Measurements from ENCODE around the gene FBXL17.

The FBXL17 gene

DNA sequence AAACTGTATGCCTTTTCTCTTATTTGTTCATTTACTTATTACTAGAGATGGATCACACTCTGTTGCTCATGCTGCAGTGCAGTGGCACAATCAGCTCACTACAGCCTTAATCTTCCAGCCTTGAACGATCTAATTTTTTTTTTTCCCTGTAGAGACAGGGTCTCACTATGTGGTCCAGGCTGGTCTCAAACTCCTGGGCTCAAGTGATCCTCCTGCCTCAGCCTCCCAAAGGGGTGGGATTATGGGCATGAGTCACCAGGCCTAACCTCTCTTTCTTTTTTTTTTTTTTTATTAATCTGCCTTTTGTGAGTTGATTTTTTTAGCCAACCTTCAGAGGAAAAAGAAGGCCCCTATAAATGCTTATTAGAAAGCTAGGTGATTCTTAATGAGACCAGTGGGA, 303.0 kb downstream of the FBXL17 start:
- DNase-seq, result no peak

DNA sequence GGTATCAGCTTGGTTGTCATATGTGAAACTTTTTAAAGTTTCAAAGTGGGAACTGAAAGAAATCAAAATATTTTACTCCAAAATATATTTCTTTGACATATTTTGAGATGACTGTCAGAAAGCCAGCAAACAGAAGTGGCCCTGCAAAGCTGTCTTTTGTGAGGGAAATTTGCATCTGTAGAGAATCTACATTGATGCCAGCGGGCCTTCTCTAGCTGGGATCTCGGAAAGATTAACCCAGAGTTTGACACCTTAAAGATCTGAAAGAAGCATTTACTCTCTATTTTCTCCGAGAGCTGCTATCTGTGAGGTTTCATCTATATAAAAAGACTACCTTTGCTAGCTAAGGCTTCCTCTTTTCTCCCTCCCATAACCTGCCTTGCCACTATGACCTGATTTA, 303.6 kb downstream of the FBXL17 start:
- DNase-seq, result no peak

DNA sequence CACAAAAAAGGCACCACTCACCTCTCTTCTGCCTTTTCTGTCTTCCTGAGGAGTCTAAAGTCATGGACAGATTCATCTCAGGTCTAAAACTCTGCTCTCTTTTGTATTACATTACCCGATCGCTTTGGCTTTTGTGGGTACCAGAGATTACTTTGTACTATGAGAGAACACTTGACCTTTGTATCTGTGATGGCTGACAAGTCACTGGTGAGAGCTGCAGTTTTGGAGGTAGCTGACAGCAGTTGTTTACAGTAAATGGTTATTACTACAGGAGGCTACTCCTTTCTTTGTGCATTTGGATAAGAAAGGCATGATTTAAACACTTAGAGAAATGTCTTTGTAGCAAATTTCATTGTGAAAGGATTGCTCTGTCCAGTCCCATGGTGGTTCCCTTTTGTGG, 307.3 kb downstream of the FBXL17 start:
- DNase-seq, result no peak

DNA sequence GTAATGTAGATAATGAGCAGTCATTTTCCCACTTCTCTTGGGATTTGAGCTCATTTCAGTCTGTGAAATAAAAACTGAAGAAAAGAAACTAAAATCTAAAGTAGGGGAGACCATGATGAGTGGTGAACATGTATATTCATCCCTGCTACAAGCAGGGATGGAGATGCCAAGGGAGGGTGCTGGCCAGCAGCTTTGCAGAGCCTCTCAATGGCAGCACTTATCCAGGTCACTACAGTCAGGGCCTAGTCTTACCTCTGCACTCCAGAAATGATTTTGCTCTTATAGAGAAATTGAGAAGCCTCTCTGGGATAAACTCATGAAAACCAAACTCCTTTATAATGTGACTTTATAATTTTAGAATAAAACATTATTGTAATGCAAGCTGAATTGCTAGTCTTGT, 317.6 kb downstream of the FBXL17 start:
- DNase-seq, result no peak

DNA sequence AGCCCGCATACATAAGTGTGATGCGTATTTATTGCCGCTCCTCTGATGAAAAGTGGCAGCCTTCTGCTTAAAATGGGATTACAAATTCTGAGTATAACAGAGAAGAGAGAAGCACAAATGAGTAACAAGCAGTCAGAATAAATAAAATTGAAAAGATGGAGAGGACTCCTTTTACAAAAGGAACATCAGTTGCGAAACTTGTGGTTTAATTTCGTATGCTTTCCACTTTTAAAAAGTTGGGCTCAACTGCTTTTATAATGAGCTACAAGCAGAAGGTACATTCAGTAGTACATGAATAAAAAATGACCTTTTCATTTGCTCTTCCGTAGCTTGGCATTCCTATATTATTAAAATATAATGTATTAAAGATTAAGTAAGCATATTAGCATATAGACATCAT, 320.0 kb downstream of the FBXL17 start:
- DNase-seq, result no peak

DNA sequence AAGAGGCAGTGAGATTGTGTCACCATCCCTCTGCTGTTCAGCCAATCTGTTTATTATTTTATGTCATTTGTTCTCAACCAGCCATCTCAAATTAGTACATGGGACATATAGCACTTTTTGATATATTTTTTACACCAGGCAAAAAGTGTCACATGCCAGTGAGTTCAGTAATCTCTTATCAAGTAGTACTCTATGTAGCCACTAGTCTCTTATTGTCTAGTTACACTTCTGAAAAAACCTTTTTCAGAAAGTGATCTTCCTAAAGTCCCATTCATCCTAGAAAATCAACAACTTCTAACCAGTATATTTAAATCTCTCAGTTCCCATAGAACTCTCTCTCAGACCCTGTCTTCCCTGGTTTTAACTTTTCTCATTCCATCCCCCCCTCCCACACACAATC, 321.6 kb downstream of the FBXL17 start:
- no peak for DNase-seq

DNA sequence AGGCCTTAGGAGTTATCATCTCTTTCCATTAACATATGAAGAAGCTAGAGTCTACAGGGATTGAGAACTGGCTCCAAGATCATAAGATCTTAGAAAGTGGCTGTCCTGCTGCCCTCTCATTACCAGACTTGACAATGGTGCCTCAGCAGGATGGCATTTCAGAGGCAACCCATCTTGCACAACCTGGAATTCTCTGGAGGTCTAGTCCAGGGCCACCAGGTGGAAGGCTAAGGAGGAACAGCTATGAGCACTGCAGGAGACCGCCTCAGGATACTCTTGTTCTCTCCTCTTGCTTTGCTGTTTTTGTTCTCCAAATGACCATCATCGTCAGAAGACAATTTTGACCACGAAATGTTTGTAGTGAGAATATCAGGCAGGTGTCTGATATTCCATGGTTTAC, 322.6 kb downstream of the FBXL17 start:
- no peak for DNase-seq

DNA sequence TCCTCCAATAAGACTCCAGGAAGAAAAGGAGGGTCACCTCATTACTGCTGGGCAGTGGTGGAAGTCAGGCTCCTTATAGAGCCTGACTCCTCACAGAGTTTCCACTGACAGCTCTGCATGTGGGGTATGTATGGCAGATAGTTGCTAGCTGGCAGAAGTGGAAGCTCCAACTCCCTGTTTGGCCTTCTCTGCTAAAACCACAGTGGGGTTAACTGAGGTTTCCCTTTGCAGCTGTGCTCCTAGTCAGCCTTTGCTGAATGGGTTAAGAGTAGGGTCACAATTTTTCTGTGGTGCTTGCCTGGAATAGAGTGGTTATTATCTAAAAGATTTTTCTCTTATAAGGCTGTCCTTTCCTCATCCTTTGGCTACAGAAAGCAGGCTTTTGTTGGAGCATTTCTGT, 327.5 kb downstream of the FBXL17 start:
- DNase-seq, result no peak

DNA sequence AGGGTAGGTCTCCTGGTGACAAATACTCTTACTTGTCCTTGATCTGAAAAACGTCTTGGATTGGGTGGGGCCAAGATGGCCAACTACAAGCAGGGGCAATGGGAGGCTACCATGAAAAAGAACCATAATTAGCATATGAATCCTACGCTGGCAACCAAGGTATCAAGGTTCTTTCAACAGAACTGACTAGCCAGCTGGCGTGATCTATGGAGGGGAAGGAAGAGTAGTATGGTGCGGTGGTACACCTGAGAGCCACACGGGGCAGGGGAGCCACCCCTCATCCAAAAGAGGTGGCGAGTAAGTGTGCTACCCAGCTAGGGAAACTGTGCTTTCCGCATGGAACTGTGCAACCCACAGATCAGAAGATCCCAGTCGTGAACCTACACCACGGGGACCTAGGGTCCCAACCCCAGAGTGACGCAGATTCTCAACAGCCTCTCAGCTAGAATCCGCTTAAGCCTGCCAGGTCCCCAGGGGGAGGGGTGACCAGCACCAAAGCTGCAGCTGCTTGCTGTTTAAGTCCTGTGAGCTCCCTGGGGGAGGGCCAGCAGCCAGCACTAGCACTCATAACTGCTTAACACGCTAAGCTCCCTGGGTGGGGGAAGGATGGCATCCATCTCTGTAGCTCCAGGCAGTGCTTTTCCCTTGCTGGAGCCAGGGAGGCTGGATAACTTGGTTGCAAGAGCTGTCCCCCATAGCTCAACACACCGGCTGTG, 334.8 kb downstream of the FBXL17 start:
- DNase-seq, result no peak

DNA sequence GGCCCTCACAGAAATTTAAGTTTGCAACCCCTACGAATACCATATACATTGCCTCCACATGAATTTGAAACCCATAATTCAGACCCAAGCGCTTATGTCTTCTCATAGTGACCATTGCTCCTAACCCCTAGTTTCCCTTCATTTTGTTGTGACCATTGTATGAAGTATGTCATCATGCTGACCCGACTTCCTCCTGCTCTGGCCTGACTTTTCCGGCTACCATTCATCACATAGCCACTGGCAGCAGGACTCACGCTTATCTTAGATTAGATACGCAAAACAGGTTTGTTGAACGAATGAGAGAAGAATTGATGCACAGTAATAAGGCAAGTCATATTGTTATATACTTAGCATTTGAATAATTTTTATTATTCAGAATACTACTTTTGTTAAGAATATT, 345.4 kb downstream of the FBXL17 start:
- DNase-seq, result no peak

DNA sequence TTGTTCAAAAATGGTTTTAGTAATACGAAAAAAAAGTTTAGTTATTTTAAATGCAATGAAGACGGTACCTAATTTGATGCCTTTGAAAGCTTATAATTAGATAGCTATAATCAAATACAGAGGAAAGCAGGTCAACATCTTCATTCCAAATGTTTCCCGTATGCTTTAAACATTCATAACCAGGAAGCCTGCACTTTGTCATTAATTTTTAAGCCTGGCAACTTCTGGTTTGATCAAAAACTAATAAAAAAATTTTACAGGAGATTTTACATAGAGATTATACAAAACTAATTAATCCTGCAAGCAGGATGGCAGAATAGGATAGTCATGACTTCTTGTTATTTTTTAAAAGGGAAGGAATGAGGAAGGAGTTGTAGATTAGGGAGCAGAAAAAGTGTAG, 353.0 kb downstream of the FBXL17 start:
- no peak for DNase-seq

DNA sequence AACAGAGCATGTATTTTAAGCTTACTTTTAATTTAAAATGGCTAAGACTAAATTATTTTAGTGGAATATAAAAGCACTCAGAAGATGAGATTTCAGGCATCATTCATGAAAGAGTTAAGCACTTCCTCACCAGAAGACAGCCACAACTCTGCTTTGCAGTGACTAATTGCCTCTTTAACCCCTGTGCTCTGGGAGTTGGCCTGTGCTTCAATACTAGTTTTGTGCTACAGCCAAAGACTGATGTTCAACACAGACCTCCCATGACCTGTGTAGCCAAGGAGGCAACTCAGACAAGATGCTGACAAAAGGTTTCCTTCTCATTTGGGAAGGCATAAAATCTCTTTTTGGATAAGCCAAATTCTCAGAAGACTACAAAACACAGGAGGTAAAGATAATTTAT, 353.5 kb downstream of the FBXL17 start:
- no peak for DNase-seq

DNA sequence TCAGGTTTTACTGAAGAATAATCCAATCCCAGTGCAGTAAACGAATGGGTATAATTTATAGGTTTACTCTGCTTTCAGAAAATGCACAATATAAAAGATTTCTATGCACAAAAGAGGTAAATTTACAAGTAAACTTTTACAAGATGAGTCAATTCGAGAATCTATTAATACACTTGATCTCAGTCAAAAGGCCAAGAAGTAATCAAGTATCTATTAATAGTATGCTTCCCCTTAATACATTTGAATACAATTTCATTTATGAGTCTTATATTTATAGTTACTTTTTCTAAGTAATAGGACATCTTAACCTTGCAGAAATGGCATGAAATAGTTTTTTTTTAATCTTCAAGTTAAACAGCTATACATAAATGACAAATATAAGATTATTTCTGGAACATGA, 355.9 kb downstream of the FBXL17 start:
- no peak for DNase-seq

DNA sequence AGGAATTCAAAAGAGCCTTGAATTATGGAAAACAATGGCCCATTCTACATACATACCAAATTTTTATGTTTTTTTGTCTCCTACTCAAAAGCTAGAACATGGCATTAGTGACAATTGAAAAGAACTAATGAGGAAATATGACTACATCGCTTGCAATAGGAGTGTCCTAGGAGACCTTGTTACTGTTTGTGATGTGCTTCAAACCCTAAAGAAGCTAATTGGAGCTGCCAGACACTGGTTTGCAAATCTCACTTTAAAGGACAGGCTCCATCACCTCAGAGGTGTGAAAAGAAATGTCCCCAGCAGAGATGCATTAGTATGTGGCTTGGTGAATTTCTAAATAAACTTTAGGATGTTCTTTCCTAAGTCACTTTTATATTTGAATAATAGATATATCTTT, 356.9 kb downstream of the FBXL17 start:
- no peak for DNase-seq

DNA sequence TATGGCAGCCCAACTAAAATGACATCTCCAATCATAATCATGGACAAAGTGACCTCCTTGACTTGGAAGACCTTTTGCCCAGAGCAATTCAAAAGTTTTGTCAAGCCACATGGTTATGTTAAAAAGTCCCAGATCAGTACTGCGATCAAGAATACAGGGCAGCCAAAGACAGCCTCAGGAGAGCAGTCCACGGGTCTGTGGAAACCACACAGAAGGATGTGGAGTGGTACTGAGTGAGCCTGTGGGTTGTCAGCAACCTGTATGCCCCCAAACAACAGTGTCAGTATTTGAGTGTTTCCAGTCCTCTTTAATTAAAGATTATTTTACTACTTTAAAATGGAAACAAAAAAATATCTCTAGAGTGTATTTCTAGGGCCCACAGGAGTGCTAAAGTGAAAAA, 365.8 kb downstream of the FBXL17 start:
- DNase-seq, result no peak

DNA sequence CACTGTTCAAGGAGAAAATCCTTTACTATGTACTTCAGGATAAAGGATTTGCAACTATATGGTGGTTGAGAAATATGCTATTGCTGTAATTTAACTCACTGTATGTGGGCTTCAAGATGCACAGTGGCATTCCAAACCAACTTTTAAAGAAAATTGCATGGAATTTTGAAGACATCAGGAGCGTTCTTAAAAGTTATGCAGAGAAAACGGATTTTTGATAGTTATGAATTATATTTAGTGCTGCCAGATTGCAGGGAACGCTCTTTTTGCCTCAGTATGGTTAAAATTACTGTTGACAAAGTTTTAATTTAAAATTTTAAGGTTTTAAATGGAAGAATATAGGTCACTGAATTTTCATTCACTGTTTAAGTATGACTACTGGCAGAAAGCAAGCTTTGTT, 375.1 kb downstream of the FBXL17 start:
- DNase-seq, result no peak

DNA sequence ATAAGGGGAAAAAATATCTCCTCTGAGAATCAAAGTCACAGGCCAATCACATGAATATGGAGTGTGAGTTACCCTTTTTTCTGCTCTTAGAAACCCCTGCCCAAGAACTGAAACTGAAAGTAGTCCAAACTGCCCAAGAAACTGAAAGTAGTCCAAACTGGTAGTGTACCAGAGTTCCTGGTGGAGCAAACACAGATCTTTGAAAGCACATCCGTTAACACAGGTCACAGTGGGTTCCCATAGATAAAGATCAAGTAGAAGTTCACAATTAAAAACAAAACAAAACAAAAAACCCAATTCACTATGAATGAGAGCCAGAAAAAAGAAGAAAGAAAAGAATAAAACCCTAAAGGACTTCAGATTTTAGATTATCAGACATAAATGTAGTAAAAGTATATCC, 378.7 kb downstream of the FBXL17 start:
- no peak for DNase-seq

DNA sequence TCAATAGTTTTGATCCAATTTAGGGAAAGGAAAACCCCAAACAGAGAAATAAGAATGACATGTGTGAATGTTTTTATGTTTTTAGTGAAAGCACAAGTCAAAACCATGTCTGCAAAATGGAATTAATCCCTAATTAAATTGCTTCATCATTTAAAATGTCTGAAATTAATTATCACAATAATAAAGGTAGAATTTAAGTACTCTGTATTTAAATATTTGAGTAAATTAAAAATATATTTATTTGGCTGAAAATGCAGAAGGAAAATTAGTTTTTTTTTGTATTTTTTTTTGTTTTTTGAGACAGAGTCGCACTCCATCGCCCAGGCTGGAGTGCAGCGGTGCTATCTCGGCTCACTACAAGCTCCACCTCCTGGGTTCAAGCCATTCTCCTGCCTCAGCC, 380.7 kb downstream of the FBXL17 start:
- DNase-seq, result no peak

DNA sequence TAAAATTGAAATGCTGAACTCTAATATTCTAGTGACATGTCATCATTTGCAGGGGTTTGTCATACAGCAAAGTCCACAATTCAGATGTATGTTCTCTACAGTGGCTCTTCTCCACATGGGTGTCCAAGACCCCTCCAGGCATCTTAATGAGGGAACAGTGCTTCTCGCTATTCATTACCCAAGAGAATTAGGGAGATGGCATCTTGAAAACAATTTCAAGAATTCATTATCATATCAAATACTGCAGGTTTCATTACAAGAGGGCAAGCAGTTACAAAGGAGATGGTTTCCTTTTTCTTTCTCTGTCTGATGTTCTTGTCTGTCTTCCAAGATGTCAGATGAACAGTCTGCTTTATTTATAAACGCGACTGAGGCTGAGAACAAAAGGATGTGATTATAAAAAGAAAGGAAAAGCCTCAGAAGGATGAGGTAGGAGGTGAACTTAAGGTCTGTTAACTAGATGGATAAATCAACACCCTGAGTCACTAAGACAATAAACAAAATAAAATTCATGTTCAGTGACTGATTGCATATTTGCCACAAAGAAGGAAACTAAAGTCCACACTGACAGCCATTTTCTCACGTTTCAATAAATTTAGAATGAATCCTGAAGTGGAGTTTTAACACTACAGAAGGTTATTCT, 384.4 kb downstream of the FBXL17 start:
- DNase-seq, result no peak

DNA sequence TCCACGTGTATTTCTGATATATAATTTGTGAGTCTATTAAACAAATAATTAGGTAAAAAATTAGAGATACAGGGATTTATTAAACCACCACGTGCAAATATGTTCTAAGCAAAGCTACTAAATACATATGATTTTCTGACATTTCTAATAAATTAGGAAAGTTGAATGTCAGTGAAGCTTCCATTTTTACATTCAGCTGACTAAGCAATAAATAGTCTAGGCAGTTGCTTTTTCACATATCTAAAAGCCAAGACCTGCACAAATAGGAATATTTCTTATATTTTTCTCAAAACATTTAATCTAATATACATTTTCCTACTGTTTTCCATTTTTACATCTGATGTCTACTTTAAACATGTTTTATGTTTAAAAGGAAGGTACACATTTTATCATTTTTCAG, 388.6 kb downstream of the FBXL17 start:
- DNase-seq, result no peak

DNA sequence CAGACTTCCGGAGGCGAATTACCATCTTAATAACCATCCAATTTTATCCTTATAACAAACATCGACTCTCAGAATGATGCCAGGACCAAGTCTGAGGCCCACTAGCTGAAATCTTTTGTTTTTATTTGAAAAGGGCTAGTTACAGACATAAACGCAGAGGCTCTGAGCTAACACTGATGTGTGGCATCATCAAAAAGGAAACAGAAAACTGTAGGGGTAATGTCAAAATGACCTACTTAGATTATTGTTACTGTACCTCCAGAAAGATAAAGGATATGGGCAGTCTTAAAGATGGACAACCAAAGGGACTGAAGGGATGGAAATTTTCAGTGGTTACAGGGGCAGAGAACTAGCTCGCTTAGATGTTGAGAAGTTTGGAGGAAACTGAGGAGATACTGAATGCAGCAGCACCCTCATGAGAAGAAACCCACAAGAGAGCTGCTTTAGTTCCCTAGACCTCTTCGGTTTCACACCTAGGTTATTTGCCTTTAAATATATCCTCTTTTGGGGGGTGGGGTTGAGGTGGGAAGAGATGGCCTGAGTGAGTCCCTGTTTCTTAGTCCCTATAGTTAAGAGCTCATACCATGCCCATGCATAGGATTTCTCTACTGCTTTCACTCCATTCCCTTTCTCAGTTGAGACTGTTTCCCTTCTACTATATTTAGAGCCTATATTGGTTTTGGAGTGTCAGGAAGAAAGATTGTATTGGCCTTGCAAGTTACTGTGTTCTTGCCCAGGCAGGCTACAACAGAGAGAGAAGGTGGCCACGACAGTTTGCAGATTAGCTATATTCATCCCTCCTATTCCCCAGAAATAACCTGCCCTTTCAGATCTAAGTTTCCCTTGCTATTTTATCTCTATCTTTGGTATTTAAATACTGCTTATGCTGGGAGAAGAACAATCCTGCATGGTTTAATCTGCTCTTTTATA, 390.8 kb downstream of the FBXL17 start:
- no peak for DNase-seq

DNA sequence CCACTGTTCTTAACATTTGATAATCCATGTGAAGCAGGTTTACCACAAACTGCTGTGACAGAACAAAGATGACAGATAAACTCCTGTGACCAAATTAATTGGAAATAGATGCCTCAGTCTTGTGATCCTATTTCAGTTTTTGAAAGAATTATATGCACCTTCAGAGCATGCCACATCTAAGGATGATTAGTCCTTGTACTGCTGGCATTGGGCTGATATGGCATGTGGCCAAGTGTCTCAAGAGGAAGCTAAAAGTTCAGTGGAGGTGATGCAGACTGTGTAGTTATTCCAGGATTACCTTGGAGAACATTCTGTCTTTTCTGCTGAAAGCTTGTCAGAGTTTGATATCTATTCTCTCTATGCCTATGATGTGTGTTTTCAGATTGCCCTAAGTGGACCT, 396.8 kb downstream of the FBXL17 start:
- DNase-seq, result no peak

DNA sequence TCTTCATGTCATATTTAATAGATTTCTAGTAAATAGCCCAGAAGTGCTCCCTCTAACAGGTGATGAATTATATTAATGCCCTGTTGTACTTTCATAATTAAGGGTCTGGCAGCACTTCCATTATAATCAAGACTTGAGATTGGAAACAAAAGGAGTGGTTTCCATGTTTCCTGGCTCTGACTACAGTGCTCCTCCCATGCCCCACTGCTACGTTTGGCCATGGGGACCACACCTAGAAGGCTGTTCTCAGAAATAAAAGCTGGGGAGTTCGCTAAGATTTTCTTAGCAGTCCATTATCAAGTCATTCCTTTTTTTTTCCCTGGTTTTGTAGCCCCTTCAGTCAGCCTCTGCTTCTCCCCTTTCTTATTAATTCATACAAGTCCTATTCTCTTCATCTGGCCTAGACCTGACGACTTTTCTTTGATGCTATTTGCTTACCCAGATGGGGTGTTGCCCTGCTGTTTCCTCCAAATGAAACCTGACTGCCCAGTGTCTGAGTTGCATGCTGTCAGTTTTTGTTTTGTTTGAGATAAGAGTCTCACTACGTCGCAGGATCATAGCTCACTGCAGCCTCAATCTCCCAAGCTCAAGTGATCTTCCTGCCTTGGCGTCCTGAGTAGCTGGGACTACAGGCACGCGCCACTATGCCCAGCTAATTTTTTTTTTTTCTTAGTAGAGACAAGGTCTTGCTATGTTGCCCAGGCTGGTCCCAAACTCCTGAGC, 399.0 kb downstream of the FBXL17 start:
- no peak for DNase-seq

Measured in effector CD4-positive, alpha-beta T cell (primary cell).